GM23248 (cell line): ENCODE measurements around the gene SGPL1. TPM values are rescaled to one million over a fixed set of nuclear protein-coding genes. Genes with fewer than 3 reads are reported as not detected.

Experiments
- DNase-seq: peaks from one replicate; pipeline ENCODE4 v3.0.0-alpha.2; 2015
- H2AFZ ChIP-seq: fragments of 200-600 bp; sonication (generic); 2 replicates; pipeline ENCODE4 v1.6.1; 2016; ENCODE audit warnings: antibody characterized with exemption
- H3F3A ChIP-seq: fragments of 200-600 bp; sonication (generic); 2 replicates; pipeline ENCODE4 v1.6.1; 2016; ENCODE audit warnings: mild to moderate bottlenecking, antibody characterized with exemption, mixed run types; ENCODE audit not compliant: insufficient read depth
- H3K27ac ChIP-seq: fragments of 200-600 bp; sonication (generic); 2 replicates; pipeline ENCODE4 v1.5.1; 2016; ENCODE audit warnings: mild to moderate bottlenecking
- H3K27me3 ChIP-seq: fragments of 200-600 bp; sonication (generic); replicated peaks from 2 replicates; pipeline ENCODE4 v1.6.1; 2016; ENCODE audit warnings: mild to moderate bottlenecking; ENCODE audit not compliant: insufficient read depth
- H3K36me3 ChIP-seq: fragments of 200-600 bp; sonication (generic); 2 replicates; pipeline ENCODE4 v1.6.1; 2016; ENCODE audit warnings: low read depth, mild to moderate bottlenecking
- H3K4me1 ChIP-seq: fragments of 200-600 bp; sonication (generic); 2 replicates; pipeline ENCODE4 v1.6.1; 2016; ENCODE audit warnings: mild to moderate bottlenecking; ENCODE audit not compliant: insufficient read depth
- H3K4me2 ChIP-seq: fragments of 200-600 bp; sonication (generic); one replicate; pipeline ENCODE4 v1.6.1; 2016; ENCODE audit warnings: mild to moderate bottlenecking; ENCODE audit not compliant: unreplicated experiment
- H3K4me3 ChIP-seq: fragments of 200-600 bp; sonication (generic); 2 replicates; pipeline ENCODE4 v1.5.1; 2016; ENCODE audit warnings: mild to moderate bottlenecking
- H3K79me2 ChIP-seq: fragments of 200-600 bp; sonication (generic); 2 replicates; pipeline ENCODE4 v1.6.1; 2016; ENCODE audit warnings: mild to moderate bottlenecking; ENCODE audit not compliant: insufficient read depth
- H3K9ac ChIP-seq: fragments of 200-600 bp; sonication (generic); 2 replicates; pipeline ENCODE4 v1.6.1; 2016; ENCODE audit warnings: mild to moderate bottlenecking
- H3K9me2 ChIP-seq: fragments of 200-600 bp; sonication (generic); 2 replicates; pipeline ENCODE4 v1.6.1; 2016; ENCODE audit warnings: mixed run types, mild to moderate bottlenecking, moderate library complexity; ENCODE audit not compliant: insufficient read depth
- H3K9me3 ChIP-seq: fragments of 200-600 bp; sonication (generic); one replicate; pipeline ENCODE4 v1.6.1; 2017; ENCODE audit warnings: low read depth
- H4K20me1 ChIP-seq: fragments of 200-600 bp; sonication (generic); 2 replicates; pipeline ENCODE4 v1.6.0; 2016; ENCODE audit not compliant: insufficient read depth
- EZH2 ChIP-seq: fragments of 200-600 bp; sonication (generic); IDR thresholded peaks from 2 replicates; pipeline ENCODE4 v1.6.1; 2018; ENCODE audit warnings: antibody characterized with exemption, mild to moderate bottlenecking; ENCODE audit not compliant: insufficient read depth, poor library complexity, severe bottlenecking
- EZH2phosphoT487 ChIP-seq: fragments of 200-600 bp; sonication (generic); IDR thresholded peaks from 2 replicates; pipeline ENCODE4 v1.6.1; 2018; ENCODE audit warnings: antibody characterized with exemption, moderate library complexity, mild to moderate bottlenecking, low read depth; ENCODE audit not compliant: insufficient read depth
- WGBS, 2 experiments: methylation state at CpG; one replicate each; pipeline ENCODE4 v1.1.6; 2015 to 2017; ENCODE audit warnings: low lambda C conversion rate in 2 of 2, low coverage in 1 of 2; ENCODE audit errors: missing lambda C conversion rate in 2 of 2; 5-methylcytosine and 5-hydroxymethylcytosine counted together
- in situ Hi-C: fragments of 300-500 bp; cut with MboI; formaldehyde crosslinking; loops from 2 replicates; pipeline ENCODE4 v1.15.0; 2020
- polyA plus RNA-seq: library from polyadenylated mRNA; unstranded; fragments of >200 nt; fragmentation: Nextera tagmentation; extraction: Ambion mirVana; gene quantifications from 2 replicates; pipeline ENCODE4 v1.2.1, GENCODE V29; 2016
- total RNA-seq: library from RNA; depleted of rRNA; stranded (reverse); fragments of >200 nt; shearing (Covaris generic); gene quantifications from 2 replicates; pipeline ENCODE4 v1.2.3, GENCODE V29; 2014

Gene SGPL1
- total and polyA plus RNA-seq, 2 experiments from 2014 or later = 18.2 to 27.5 TPM

DNA sequence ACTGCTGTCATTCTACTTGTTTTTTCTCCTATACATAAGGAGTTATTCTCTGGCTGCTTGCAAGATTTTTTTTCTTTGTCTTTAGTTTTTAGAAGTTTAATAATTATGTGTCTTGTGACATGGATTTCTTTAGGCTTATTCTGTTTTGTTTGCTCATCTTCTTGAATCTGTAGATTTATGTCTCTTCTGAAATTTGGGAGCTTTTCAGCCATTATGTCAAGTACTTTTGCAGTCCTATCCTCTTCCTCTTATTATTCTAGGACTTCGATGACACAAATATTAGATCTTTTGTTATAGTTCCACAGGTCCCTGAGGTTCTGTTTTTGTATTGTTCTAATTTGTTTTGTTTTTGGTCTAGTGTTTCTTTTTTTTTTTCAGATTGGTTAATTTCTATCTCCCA, 13.9 kb upstream of the SGPL1 start:
- no peak overlapping the region for H3K27ac ChIP-seq
- no peaks in the 10 kb centered on the region; the same call in 1 of the 2 replicates for H3F3A ChIP-seq
- H2AFZ ChIP-seq = no peak overlapping the region
- no peaks in the 10 kb centered on the region for H3K9me2 ChIP-seq
- in situ Hi-C loops = no loop called here
- H3K4me2 ChIP-seq = no peak overlapping the region
- no peaks in the 10 kb centered on the region for H3K36me3 ChIP-seq
- H4K20me1 ChIP-seq = no peaks in the 10 kb centered on the region
- H3K9me3 ChIP-seq = no peaks in the 10 kb centered on the region
- H3K79me2 ChIP-seq = no peaks in the 10 kb centered on the region
- H3K27me3 ChIP-seq = 0 out of 2 replicates have a peak, but pooled peaks cover under 1% of the 10 kb centered on the region
- TF ChIP-seq EZH2 (no peak), EZH2phosphoT487 (no peak)
- 0 out of 2 replicates have a peak, but pooled peaks cover 16% of the 10 kb centered on the region for H3K4me1 ChIP-seq
- no peak overlapping the region for H3K9ac ChIP-seq
- H3K4me3 ChIP-seq = no peak overlapping the region
- 74 to 86% methylated on average over 1 of the region's 1 CpG for WGBS, 2 experiments
- DNase-seq = no peak

GRCh38 chr10:70803775-70804420, 11.8 kb upstream of the SGPL1 start:
- no peak overlapping the region for H3K9ac ChIP-seq
- TF ChIP-seq EZH2 (no peak), EZH2phosphoT487 (no peak)
- H3K36me3 ChIP-seq = no peaks in the 10 kb centered on the region
- no peak overlapping the region for H3K4me3 ChIP-seq
- H3K4me1 ChIP-seq = peaks cover 16% of the 10 kb centered on the region
- no peaks in the 10 kb centered on the region for H4K20me1 ChIP-seq
- no peaks in the 10 kb centered on the region for H3K9me3 ChIP-seq
- H3K4me2 ChIP-seq = no peak overlapping the region
- 89 to 93% methylated on average over 2 of the region's 2 CpGs for WGBS, 2 experiments
- H3K79me2 ChIP-seq = no peaks in the 10 kb centered on the region
- H3K9me2 ChIP-seq = no peaks in the 10 kb centered on the region
- DNase-seq = no peak
- H3F3A ChIP-seq = no peaks in the 10 kb centered on the region; the same call in 1 of the 2 replicates
- no peak overlapping the region for H2AFZ ChIP-seq
- in situ Hi-C loops = no loop called here
- H3K27me3 ChIP-seq = no peaks in the 10 kb centered on the region
- H3K27ac ChIP-seq = no peak overlapping the region

DNA sequence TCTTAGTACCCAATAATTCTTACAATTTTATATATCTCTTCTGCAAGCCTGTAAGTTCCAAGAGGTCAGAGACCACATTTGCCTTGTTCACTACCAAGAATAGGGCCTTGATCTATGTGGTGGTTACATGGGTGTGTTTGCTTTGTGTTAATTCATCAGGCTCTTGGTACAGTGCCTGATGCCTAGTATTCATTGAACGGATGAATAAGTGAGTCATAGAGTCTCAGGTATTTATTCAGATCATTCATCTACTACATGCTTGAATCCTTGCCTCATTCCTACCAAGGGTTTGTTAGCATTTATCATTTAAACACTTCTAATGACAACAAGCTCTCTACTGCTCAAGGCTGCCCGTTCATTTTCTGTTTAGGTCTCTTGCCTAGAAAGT, 11.3 kb upstream of the SGPL1 start:
- Histone ChIP-seq H4K20me1 (no peaks in the 10 kb centered on the region), H3K9ac (no peak overlapping the region), H3K9me3 (no peaks in the 10 kb centered on the region), H3K27me3 (no peaks in the 10 kb centered on the region), H3K4me3 (no peak overlapping the region), H3K79me2 (no peaks in the 10 kb centered on the region), H3K27ac (no peak overlapping the region), H3F3A (no peaks in the 10 kb centered on the region; the same call in 1 of the 2 replicates), H3K4me2 (no peak overlapping the region), H3K4me1 (peaks cover 16% of the 10 kb centered on the region), H3K36me3 (no peaks in the 10 kb centered on the region), H3K9me2 (no peaks in the 10 kb centered on the region), H2AFZ (no peak overlapping the region)
- WGBS, 2 experiments = 44 to 54% methylated on average over 2 of the region's 2 CpGs
- in situ Hi-C loops = no loop called here
- peak; percentile 42 for DNase-seq
- TF ChIP-seq EZH2 (no peak), EZH2phosphoT487 (no peak)

GRCh38 chr10:70805619-70806215, 10.0 kb upstream of the SGPL1 start:
- no peak overlapping the region for H2AFZ ChIP-seq
- 95 to 100% methylated on average over 3 of the region's 3 CpGs for WGBS, 2 experiments
- H3K27me3 ChIP-seq = no peaks in the 10 kb centered on the region
- no peaks in the 10 kb centered on the region for H3K9me3 ChIP-seq
- no peak for DNase-seq
- peaks cover 18% of the 10 kb centered on the region for H3K4me1 ChIP-seq
- H3F3A ChIP-seq = no peaks in the 10 kb centered on the region; the same call in 1 of the 2 replicates
- H3K9me2 ChIP-seq = no peaks in the 10 kb centered on the region
- H3K79me2 ChIP-seq = no peaks in the 10 kb centered on the region
- H3K4me3 ChIP-seq = no peak overlapping the region
- no peak overlapping the region for H3K9ac ChIP-seq
- H3K36me3 ChIP-seq = no peaks in the 10 kb centered on the region
- in situ Hi-C loops = no loop called here
- H4K20me1 ChIP-seq = no peaks in the 10 kb centered on the region
- no peak overlapping the region for H3K4me2 ChIP-seq
- H3K27ac ChIP-seq = no peak overlapping the region
- no peak for TF ChIP-seq EZH2phosphoT487
- TF ChIP-seq EZH2 = no peak
